ENCODE measurements around the gene MYL9. TPM values are rescaled to one million over a fixed set of nuclear protein-coding genes. Genes with fewer than 3 reads are reported as not detected.
A peak's percentile ranks its signal among the peaks of the same experiment; 100 is the strongest.

Gene MYL9
- total RNA-seq, 2 experiments from 2014 or later = not detected

DNA sequence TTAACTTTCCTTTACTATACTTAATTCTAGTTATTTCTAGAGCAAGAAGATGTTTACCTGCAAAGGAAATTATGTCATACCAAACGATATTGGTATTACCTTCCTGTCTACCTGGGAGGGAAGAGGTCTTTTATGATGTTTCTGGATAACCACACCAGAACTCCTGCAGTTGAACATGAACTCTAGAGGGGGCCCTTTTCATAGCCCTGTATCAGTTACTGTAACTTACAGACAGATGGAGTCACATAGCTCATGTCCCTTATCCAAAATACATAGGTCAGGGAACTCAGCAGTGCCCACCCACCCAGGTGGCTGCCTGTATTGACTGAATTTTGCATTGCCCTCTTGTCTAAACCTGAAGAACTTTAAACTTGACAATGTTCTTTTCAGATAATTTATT is 35.1 kb upstream of the MYL9 start:
- no peaks in the 10 kb centered on the region for H4K20me1 ChIP-seq (ENCODE audit: insufficient read depth, low read length)
- no peak overlapping the region for H3K4me3 ChIP-seq (ENCODE audit: low read depth, low read length, poor library complexity, severe bottlenecking)
- H3K4me2 ChIP-seq (ENCODE audit: low read length) = no peak overlapping the region
- no peak for TF ChIP-seq EZH2phosphoT487 (IDR thresholded peaks at IDR 0.05; ENCODE audit: borderline replicate concordance, low read depth, low read length)
- TF ChIP-seq, protein P1, sequence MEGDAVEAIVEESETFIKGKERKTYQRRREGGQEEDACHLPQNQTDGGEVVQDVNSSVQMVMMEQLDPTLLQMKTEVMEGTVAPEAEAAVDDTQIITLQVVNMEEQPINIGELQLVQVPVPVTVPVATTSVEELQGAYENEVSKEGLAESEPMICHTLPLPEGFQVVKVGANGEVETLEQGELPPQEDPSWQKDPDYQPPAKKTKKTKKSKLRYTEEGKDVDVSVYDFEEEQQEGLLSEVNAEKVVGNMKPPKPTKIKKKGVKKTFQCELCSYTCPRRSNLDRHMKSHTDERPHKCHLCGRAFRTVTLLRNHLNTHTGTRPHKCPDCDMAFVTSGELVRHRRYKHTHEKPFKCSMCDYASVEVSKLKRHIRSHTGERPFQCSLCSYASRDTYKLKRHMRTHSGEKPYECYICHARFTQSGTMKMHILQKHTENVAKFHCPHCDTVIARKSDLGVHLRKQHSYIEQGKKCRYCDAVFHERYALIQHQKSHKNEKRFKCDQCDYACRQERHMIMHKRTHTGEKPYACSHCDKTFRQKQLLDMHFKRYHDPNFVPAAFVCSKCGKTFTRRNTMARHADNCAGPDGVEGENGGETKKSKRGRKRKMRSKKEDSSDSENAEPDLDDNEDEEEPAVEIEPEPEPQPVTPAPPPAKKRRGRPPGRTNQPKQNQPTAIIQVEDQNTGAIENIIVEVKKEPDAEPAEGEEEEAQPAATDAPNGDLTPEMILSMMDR (conservative IDR thresholded peaks at IDR 0.05; ENCODE audit: low read length) = peak; percentile 81
- H2AFZ ChIP-seq (ENCODE audit: low read length) = no peak overlapping the region
- ChIA-PET CTCF (ENCODE audit: unreplicated experiment) (no interaction called here), POLR2A (no interaction called here)
- intact Hi-C loops (cut with micrococcal nuclease; ENCODE audit: unreplicated experiment) = loop anchor here (1.0 to 5.0 kb wide), 2 partner anchors 99 to 246 kb away; partner anchors contain the start of gene RAB5IF
- DNase-seq (ENCODE audit: low spot score) = peak; percentile 50
- H3K36me3 ChIP-seq (ENCODE audit: insufficient read depth, low read length) = peaks cover 38% of the 10 kb centered on the region
- H3K9me2 ChIP-seq (ENCODE audit: insufficient read depth, low read length) = no peaks in the 10 kb centered on the region
- BruUV-seq (replicated peaks) = no TSS peak
- H3K4me1 ChIP-seq (ENCODE audit: insufficient read depth, low read length, poor library complexity, severe bottlenecking) = no peaks in the 10 kb centered on the region
- no peaks in the 10 kb centered on the region for H3K9me3 ChIP-seq (ENCODE audit: low read length)
- no peak overlapping the region for H3K27ac ChIP-seq (ENCODE audit: low read depth, low read length, poor library complexity, severe bottlenecking)
- no peaks in the 10 kb centered on the region for H3K79me2 ChIP-seq (ENCODE audit: insufficient read depth, low read depth, low read length)

GRCh38 chr20:36507746-36508145 is 33.6 kb upstream of the MYL9 start:
- no peaks in the 10 kb centered on the region for H3K9me2 ChIP-seq (ENCODE audit: insufficient read depth, low read length)
- ChIA-PET CTCF (ENCODE audit: unreplicated experiment) (no interaction called here), POLR2A (no interaction called here)
- peaks cover 36% of the 10 kb centered on the region for H3K36me3 ChIP-seq (ENCODE audit: insufficient read depth, low read length)
- no peaks in the 10 kb centered on the region for H4K20me1 ChIP-seq (ENCODE audit: insufficient read depth, low read length)
- H3K27ac ChIP-seq (ENCODE audit: low read depth, low read length, poor library complexity, severe bottlenecking) = no peak overlapping the region
- no peaks in the 10 kb centered on the region for H3K9me3 ChIP-seq (ENCODE audit: low read length)
- BruUV-seq (replicated peaks) = no TSS peak
- H2AFZ ChIP-seq (ENCODE audit: low read length) = no peak overlapping the region
- TF ChIP-seq EZH2phosphoT487 (IDR thresholded peaks at IDR 0.05; ENCODE audit: borderline replicate concordance, low read depth, low read length) = no peak
- TF ChIP-seq, protein P1 (conservative IDR thresholded peaks at IDR 0.05; ENCODE audit: low read length) = no peak
- H3K4me3 ChIP-seq (ENCODE audit: low read depth, low read length, poor library complexity, severe bottlenecking) = no peak overlapping the region
- intact Hi-C loops (cut with micrococcal nuclease; ENCODE audit: unreplicated experiment) = loop anchor here (5.0 kb wide), 1 partner anchor 245 kb away; no protein-coding TSS in a partner anchor
- no peak for DNase-seq (ENCODE audit: low spot score)
- H3K4me1 ChIP-seq (ENCODE audit: insufficient read depth, low read length, poor library complexity, severe bottlenecking) = no peaks in the 10 kb centered on the region
- H3K4me2 ChIP-seq (ENCODE audit: low read length) = no peak overlapping the region
- H3K79me2 ChIP-seq (ENCODE audit: insufficient read depth, low read depth, low read length) = no peaks in the 10 kb centered on the region

DNA sequence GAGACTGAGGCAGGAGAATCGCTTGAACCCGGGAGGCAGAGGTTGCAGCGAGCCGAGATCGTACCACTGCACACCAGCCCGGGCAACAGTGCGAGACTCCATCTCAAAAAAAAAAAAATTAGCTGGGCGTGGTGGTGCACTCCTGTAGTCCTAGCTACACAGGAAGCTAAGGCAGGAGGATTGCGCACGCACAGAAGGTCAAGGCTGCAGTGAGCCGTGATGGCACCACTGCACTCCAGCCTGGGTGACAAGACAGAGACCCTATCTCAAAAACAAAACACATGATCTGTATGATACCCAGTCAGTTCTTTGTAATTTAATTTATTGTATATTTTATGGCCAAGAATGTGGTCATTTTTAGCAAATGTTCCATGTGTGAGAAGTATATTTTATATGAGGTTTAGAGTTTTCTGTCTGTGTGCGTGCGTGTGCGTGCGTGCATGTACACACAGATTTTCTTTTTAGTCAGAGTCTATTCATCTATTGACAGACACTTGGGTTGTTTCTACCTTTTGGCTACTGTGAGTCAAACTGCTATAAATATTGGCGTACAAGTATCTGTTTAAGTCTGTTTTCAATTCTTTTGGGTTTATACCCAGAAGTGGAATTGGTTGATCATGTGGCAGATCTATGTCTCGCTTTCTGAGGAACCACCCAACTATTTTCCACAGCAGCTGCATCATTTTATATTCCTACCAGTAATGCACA is 22.2 kb upstream of the MYL9 start:
- Histone ChIP-seq H3K4me3 (ENCODE audit: low read depth, low read length, poor library complexity, severe bottlenecking) (no peak overlapping the region), H3K9me2 (ENCODE audit: insufficient read depth, low read length) (no peaks in the 10 kb centered on the region), H3K27ac (ENCODE audit: low read depth, low read length, poor library complexity, severe bottlenecking) (no peak overlapping the region), H2AFZ (ENCODE audit: low read length) (no peak overlapping the region), H3K4me1 (ENCODE audit: insufficient read depth, low read length, poor library complexity, severe bottlenecking) (peaks cover 5% of the 10 kb centered on the region), H3K4me2 (ENCODE audit: low read length) (no peak overlapping the region), H3K36me3 (ENCODE audit: insufficient read depth, low read length) (peaks cover 23% of the 10 kb centered on the region), H4K20me1 (ENCODE audit: insufficient read depth, low read length) (no peaks in the 10 kb centered on the region), H3K9me3 (ENCODE audit: low read length) (no peaks in the 10 kb centered on the region), H3K79me2 (ENCODE audit: insufficient read depth, low read depth, low read length) (no peaks in the 10 kb centered on the region)
- TF ChIP-seq, protein P1 (conservative IDR thresholded peaks at IDR 0.05; ENCODE audit: low read length) = no peak
- no peak for TF ChIP-seq EZH2phosphoT487 (IDR thresholded peaks at IDR 0.05; ENCODE audit: borderline replicate concordance, low read depth, low read length)
- DNase-seq (ENCODE audit: low spot score) = no peak
- intact Hi-C loops (cut with micrococcal nuclease; ENCODE audit: unreplicated experiment) = loop anchor here (10.0 kb wide), 1 partner anchor 376 kb away; no protein-coding TSS in a partner anchor
- POLR2A ChIA-PET = no interaction called here
- CTCF ChIA-PET (ENCODE audit: unreplicated experiment) = no interaction called here
- no TSS peak for BruUV-seq (replicated peaks)
